Activated naive CD8-positive, alpha-beta T cell (primary cell): Measurements from ENCODE around the gene MTCL3.
A peak's percentile ranks its signal among the peaks of the same experiment; 100 is the strongest.

Experiments
- H3K27ac Mint-ChIP-seq: one replicate; pipeline ENCODE4 v1.8.0; 2021; ENCODE audit warnings: mixed read lengths
- H3K27me3 Mint-ChIP-seq: one replicate; pipeline ENCODE4 v1.8.0; 2021; ENCODE audit warnings: mixed read lengths
- H3K36me3 Mint-ChIP-seq: one replicate; pipeline ENCODE4 v1.8.0; 2021; ENCODE audit warnings: mixed read lengths
- H3K4me1 Mint-ChIP-seq: one replicate; pipeline ENCODE4 v1.8.0; 2021; ENCODE audit warnings: low read depth, mixed read lengths
- H3K4me3 Mint-ChIP-seq: one replicate; pipeline ENCODE4 v1.8.0; 2021; ENCODE audit warnings: mild to moderate bottlenecking, mixed read lengths
- H3K9me3 Mint-ChIP-seq: one replicate; pipeline ENCODE4 v1.8.0; 2021; ENCODE audit warnings: low read depth, mixed read lengths

The MTCL3 gene

DNA sequence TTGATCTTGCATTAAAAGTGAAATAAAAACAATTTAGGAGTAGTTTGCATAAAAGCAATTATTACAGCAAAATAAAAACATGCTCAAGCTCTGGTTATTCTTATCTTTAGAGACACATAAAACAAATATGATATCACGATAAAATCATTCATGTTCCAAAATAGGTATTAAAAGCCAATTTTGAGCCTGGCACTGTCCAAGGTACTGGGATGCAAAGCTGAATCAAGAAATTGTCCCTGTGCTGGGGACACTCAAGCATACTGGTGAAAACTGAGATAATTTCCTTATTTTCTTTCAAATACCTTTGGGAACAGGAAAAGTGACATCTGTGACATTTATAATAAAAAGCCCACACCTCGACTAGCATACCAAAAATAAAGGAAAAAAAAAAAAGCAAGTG is 931 bp upstream of the MTCL3 start:
- no peaks in the 10 kb centered on the region for H3K36me3 Mint-ChIP-seq
- peaks cover 41% of the 10 kb centered on the region for H3K27me3 Mint-ChIP-seq
- no peaks in the 10 kb centered on the region for H3K9me3 Mint-ChIP-seq
- H3K4me1 Mint-ChIP-seq, result peaks cover 30% of the 10 kb centered on the region
- H3K4me3 Mint-ChIP-seq, result no peak overlapping the region
- H3K27ac Mint-ChIP-seq, result no peak overlapping the region

DNA sequence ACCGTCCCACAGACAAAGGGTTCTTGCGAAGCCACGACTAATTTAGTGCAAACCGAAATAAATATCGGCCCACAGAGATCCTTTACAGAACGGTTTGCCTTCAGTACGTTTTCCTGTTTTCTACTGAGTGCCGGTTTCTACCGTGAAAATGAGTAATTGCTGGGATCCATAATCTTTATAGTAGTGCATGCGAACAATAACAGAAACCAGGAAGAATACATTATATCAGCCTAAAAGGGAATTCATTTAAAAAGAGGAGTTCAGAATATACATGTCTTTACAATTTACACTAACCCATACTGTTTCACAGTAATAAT is 292 bp upstream of the MTCL3 start:
- Mint-ChIP-seq H3K27ac (no peak overlapping the region), H3K9me3 (no peaks in the 10 kb centered on the region)

DNA sequence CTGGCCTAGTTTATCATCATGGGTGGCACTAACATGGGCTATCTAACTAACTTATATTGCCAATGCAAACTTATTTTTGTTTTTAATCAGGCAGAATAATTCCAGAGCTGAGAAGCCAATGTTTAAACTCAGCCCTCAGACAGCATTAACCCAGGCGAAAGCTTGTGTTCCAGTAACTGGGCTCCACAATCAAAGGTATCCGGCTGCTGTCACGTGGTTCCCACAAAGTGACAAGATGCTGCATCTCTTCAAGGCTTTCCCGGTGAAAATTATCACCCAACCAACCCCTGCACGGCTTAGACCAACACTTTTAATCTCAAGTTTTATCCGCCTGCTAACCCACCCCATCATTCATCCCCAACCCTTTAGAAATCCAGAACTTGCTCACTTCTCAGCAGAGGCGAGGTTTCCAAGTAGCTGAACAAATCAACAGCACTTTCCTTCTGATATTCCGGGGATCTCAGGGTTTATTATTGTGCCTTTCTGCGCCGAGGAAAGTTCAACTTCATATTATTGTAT is 885 bp downstream of the MTCL3 start:
- Mint-ChIP-seq H3K27me3 (peaks cover 33% of the 10 kb centered on the region), H3K9me3 (no peaks in the 10 kb centered on the region), H3K36me3 (no peaks in the 10 kb centered on the region), H3K27ac (peak overlapping the region; percentile 22), H3K4me1 (peaks cover 36% of the 10 kb centered on the region), H3K4me3 (peak overlapping the region; percentile 82)

More for the DNA sequence above, 292 bp upstream of the MTCL3 start:
- Mint-ChIP-seq H3K4me1 (peaks cover 34% of the 10 kb centered on the region), H3K36me3 (no peaks in the 10 kb centered on the region), H3K27me3 (peaks cover 41% of the 10 kb centered on the region), H3K4me3 (peak overlapping the region; percentile 82)

DNA sequence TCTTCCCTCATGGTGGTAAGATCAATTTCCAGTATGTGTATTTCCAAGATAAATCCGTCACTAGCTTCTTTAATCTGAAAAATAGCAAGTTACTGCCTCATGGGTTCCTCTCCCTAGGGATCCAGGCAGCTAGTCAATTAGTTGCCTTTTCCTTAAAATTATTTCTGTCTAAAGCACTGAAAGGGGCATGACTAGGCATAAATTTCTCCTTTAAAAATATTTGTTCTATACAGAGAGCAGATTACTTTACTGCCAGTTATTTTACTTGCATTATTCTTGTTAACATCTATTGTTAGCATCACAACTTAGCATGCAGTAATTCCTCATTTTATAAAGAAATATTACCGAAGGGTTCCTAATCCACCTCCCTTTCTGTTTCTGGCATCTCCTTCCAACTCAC is 1.4 kb downstream of the MTCL3 start:
- H3K27me3 Mint-ChIP-seq, result peaks cover 31% of the 10 kb centered on the region
- no peaks in the 10 kb centered on the region for H3K36me3 Mint-ChIP-seq
- H3K4me1 Mint-ChIP-seq, result peaks cover 36% of the 10 kb centered on the region
- no peaks in the 10 kb centered on the region for H3K9me3 Mint-ChIP-seq
- peak overlapping the region; percentile 82 for H3K4me3 Mint-ChIP-seq
- H3K27ac Mint-ChIP-seq, result no peak overlapping the region

GRCh38 chr6:127516662-127517273 is 2.4 kb downstream of the MTCL3 start:
- H3K27ac Mint-ChIP-seq, result peak overlapping the region; percentile 22
- no peaks in the 10 kb centered on the region for H3K9me3 Mint-ChIP-seq
- no peaks in the 10 kb centered on the region for H3K36me3 Mint-ChIP-seq
- peak overlapping the region; percentile 89 for H3K4me3 Mint-ChIP-seq
- peaks cover 36% of the 10 kb centered on the region for H3K4me1 Mint-ChIP-seq
- H3K27me3 Mint-ChIP-seq, result peaks cover 25% of the 10 kb centered on the region

- peak overlapping the region; percentile 22 for H3K27ac Mint-ChIP-seq
- H3K4me3 Mint-ChIP-seq, result peak overlapping the region; percentile 91
- H3K9me3 Mint-ChIP-seq, result no peaks in the 10 kb centered on the region
- H3K27me3 Mint-ChIP-seq, result peaks cover 20% of the 10 kb centered on the region
- H3K36me3 Mint-ChIP-seq, result no peaks in the 10 kb centered on the region
- peaks cover 36% of the 10 kb centered on the region for H3K4me1 Mint-ChIP-seq
These were observed 3.1 kb downstream of the MTCL3 start for GRCh38 chr6:127515794-127516661.

DNA sequence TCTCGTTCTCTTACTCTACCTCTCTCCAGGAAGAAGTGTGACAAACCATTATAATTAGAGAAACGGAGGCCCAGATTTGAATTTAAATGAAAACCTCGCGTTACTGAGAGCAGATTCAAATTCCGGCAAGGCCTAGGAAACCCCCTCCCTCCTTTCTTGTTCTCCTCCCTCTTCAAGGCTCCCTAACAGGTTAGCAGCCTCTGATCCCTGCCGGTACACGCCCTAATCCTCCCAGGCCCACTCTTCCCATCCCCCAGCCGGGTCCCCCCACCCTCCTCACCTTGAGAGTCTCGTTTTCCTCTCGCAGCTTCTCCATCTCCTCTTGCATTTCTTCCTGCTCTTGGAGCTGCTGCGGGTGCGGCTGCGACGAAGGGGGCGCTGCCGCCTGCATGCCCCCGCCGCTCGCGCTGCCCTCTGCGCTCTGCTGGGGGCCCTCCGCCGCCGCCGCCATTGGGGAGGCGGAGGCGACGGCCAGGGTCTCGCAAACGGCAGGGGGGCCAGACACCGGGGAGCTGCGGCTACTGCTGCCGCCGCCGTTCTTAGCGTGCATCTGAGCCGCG is 3.8 kb downstream of the MTCL3 start:
- Mint-ChIP-seq H3K36me3 (no peaks in the 10 kb centered on the region), H3K4me3 (peak overlapping the region; percentile 91), H3K27me3 (peaks cover 20% of the 10 kb centered on the region), H3K4me1 (peaks cover 36% of the 10 kb centered on the region), H3K9me3 (no peaks in the 10 kb centered on the region), H3K27ac (peak overlapping the region; percentile 34)

DNA sequence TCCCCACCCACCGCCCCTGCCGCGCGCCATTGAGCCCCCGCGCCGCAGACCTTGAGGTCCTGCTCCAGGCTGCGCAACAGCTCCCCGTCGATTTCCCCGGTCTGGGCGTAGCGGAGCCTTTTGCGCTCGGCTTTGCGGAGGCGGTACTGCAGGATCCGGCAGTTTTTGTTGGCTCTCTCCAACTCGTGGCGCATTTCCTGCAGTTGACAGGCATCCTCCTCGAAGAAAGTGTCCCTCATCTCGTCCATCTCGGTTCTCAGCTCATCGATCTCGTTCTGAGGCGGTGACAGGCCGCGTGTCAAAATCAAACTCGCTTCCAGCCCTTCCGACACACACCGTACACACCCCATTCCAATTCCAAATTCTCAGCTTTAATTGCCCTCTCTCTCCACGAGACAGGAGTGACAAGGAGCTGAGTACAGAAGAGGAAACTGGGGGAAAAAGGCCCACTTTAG is 4.3 kb downstream of the MTCL3 start:
- no peaks in the 10 kb centered on the region for H3K9me3 Mint-ChIP-seq
- no peaks in the 10 kb centered on the region for H3K36me3 Mint-ChIP-seq
- peak overlapping the region; percentile 91 for H3K4me3 Mint-ChIP-seq
- peak overlapping the region; percentile 34 for H3K27ac Mint-ChIP-seq
- peaks cover 17% of the 10 kb centered on the region for H3K27me3 Mint-ChIP-seq
- H3K4me1 Mint-ChIP-seq, result peaks cover 34% of the 10 kb centered on the region

DNA sequence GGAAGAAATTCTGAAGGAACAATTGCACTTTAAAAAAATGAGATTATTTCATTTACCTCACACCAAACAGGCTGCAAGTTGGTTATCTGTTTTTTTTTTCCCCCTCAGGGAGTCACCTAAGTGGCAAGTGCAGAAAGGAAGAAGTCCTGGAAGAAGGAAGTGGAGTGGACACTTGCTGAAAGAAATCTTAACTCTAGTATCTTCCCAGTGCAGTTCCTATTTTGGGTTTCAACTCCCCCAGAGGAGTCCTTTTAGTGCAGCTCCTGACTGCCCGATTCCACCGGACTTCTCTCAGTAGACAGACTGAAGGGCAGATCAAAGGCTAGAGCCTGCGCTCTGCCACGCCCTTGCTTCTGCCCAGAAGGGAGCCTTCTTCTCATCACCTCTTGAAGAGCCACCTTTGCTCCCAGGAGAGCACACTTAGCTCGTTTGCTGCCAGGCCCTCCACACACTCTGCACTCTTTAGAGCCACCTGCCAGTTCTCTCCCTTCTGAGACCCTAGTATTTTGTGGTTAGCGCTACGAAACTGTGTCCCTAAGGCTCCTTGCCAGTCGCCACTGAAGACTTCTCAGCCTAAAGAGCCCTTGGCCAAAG is 4.9 kb downstream of the MTCL3 start:
- Mint-ChIP-seq H3K36me3 (no peaks in the 10 kb centered on the region), H3K4me1 (peaks cover 32% of the 10 kb centered on the region), H3K9me3 (no peaks in the 10 kb centered on the region), H3K27me3 (peaks cover 15% of the 10 kb centered on the region), H3K27ac (no peak overlapping the region), H3K4me3 (peak overlapping the region; percentile 91)

GRCh38 chr6:127513425-127513824 is 5.7 kb downstream of the MTCL3 start:
- no peak overlapping the region for H3K27ac Mint-ChIP-seq
- H3K27me3 Mint-ChIP-seq, result peaks cover 8% of the 10 kb centered on the region
- H3K4me3 Mint-ChIP-seq, result no peak overlapping the region
- no peaks in the 10 kb centered on the region for H3K36me3 Mint-ChIP-seq
- peaks cover 24% of the 10 kb centered on the region for H3K4me1 Mint-ChIP-seq
- no peaks in the 10 kb centered on the region for H3K9me3 Mint-ChIP-seq

DNA sequence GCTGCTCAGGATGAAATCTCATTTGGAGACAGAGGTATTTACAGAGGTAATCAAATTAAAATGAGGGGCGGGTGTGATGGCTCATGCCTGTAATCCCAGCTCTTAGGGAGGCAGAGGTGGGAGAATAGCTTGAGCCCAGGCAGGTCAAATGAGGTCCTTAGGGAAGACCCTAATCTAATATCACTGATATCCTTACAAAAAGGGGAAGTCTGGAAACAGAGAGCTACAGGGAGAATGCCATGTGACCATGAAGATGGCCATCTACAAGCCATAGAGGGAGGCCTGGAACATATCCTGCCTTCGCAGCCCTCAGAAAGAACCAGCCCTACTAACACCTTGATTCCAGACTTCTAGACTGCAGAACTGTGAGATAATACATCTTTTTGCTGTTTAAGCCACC is 8.3 kb downstream of the MTCL3 start:
- H3K9me3 Mint-ChIP-seq, result no peaks in the 10 kb centered on the region
- no peak overlapping the region for H3K4me3 Mint-ChIP-seq
- peaks cover 9% of the 10 kb centered on the region for H3K4me1 Mint-ChIP-seq
- H3K27me3 Mint-ChIP-seq, result no peaks in the 10 kb centered on the region
- no peaks in the 10 kb centered on the region for H3K36me3 Mint-ChIP-seq
- no peak overlapping the region for H3K27ac Mint-ChIP-seq

DNA sequence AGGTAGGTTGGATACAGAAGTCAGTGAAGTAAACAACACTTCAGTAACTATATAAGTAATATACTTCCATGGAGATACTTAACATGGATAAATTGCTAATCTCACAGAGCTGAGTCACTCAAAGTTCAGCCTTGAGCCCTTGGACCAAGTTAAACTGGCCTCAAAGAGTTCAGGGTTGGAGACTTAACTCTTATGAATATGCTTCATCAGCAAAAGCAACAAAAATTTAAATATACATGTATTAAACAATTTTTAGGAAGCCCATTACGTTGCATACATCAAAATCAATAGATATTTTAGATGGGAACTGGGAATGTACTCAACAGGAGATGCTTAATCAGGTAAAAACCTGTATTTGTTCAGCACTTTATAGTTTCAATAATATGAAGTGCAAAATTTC is 12.2 kb downstream of the MTCL3 start:
- Mint-ChIP-seq H3K9me3 (no peaks in the 10 kb centered on the region), H3K4me3 (no peak overlapping the region), H3K36me3 (peaks cover 4% of the 10 kb centered on the region), H3K27ac (no peak overlapping the region), H3K27me3 (no peaks in the 10 kb centered on the region), H3K4me1 (no peaks in the 10 kb centered on the region)

GRCh38 chr6:127503022-127503421 is 16.1 kb downstream of the MTCL3 start:
- no peak overlapping the region for H3K27ac Mint-ChIP-seq
- no peaks in the 10 kb centered on the region for H3K9me3 Mint-ChIP-seq
- H3K27me3 Mint-ChIP-seq, result no peaks in the 10 kb centered on the region
- H3K36me3 Mint-ChIP-seq, result peaks cover 4% of the 10 kb centered on the region
- no peak overlapping the region for H3K4me3 Mint-ChIP-seq
- H3K4me1 Mint-ChIP-seq, result no peaks in the 10 kb centered on the region

DNA sequence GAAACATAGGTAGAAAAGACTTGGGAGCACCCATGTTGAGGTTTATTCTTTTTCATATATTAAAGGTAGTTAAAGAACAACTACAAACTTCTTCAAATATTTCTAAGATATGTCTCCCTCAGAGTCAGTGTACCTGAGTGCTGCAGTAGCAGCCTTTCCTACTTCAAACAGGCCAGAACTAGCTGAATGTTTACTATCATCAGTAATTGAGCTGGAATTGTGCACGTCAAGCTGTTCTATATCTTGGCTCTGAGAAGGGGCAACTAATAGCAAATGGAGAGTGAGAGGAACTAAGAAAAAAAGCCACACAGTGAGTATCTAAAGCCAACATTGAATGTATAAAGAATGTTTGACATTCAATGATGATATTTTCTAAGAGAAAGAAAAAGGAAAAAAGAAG is 21.7 kb downstream of the MTCL3 start:
- Mint-ChIP-seq H3K27me3 (peaks cover 3% of the 10 kb centered on the region), H3K4me3 (no peak overlapping the region), H3K27ac (no peak overlapping the region), H3K4me1 (peaks cover 4% of the 10 kb centered on the region), H3K36me3 (peaks cover 2% of the 10 kb centered on the region), H3K9me3 (no peaks in the 10 kb centered on the region)

GRCh38 chr6:127496471-127496870 is 22.7 kb downstream of the MTCL3 start:
- peaks cover 3% of the 10 kb centered on the region for H3K27me3 Mint-ChIP-seq
- H3K9me3 Mint-ChIP-seq, result no peaks in the 10 kb centered on the region
- H3K4me1 Mint-ChIP-seq, result peaks cover 4% of the 10 kb centered on the region
- H3K4me3 Mint-ChIP-seq, result no peak overlapping the region
- peaks cover 5% of the 10 kb centered on the region for H3K36me3 Mint-ChIP-seq
- H3K27ac Mint-ChIP-seq, result no peak overlapping the region
